Stimulated activated CD8-positive, alpha-beta memory T cell treated with anti-CD3 and anti-CD28 coated beads, Interleukin-2, amount 100 ng/mL, for 1 hour (primary cell): ENCODE measurements around the gene USP5.

ENCODE experiments used
- DNase-seq, 2 donors: peaks; one replicate each; pipeline ENCODE4 v3.0.0-alpha.2; 2020; ENCODE audit warnings: low read depth in 2 of 2

Gene USP5

GRCh38 chr12:6914246-6914946 lies 62.4 kb downstream of the USP5 start, which contains the start of gene ENO2:
TSS of gene ENO2 (plus strand) at chr12:6914580. CDS start at chr12:6915833, 1,253 bp downstream.
- DNase-seq = peak; percentile 68 to 73

- no peak for DNase-seq
Observed at GRCh38 chr12:6914947-6915788, 63.2 kb downstream of the USP5 start.

GRCh38 chr12:6915789-6916285 lies 63.9 kb downstream of the USP5 start:
- DNase-seq = no peak
